Neuronal stem cell (in vitro differentiated cells): Measurements from ENCODE around the gene GLRA3.

Source experiments
- DNase-seq: peaks from one replicate; pipeline ENCODE4 v3.0.0-alpha.2; 2013; ENCODE audit warnings: low spot score
- H2AFZ ChIP-seq: one replicate; pipeline ENCODE4 v1.6.1; 2013; ENCODE audit warnings: mild to moderate bottlenecking, low read length, inconsistent platforms
- H2AK5ac ChIP-seq: 2 replicates; pipeline ENCODE4 v1.6.1; 2013; ENCODE audit warnings: low read depth, mild to moderate bottlenecking, inconsistent platforms, low read length, moderate library complexity, mixed read lengths
- H2BK120ac ChIP-seq: 2 replicates; pipeline ENCODE4 v1.6.1; 2013; ENCODE audit warnings: low read depth, mild to moderate bottlenecking, inconsistent platforms, low read length, moderate library complexity, mixed read lengths
- H2BK12ac ChIP-seq: one replicate; pipeline ENCODE4 v1.6.1; 2013; ENCODE audit warnings: low read length, inconsistent platforms
- H2BK15ac ChIP-seq: 2 replicates; pipeline ENCODE4 v1.6.1; 2013; ENCODE audit warnings: mild to moderate bottlenecking, low read length, inconsistent platforms, mixed read lengths
- H2BK5ac ChIP-seq: one replicate; pipeline ENCODE4 v1.6.1; 2013; ENCODE audit warnings: inconsistent platforms, mild to moderate bottlenecking, low read length, moderate library complexity
- H3K14ac ChIP-seq: one replicate; pipeline ENCODE4 v1.6.1; 2013; ENCODE audit warnings: low read length, inconsistent platforms
- H3K18ac ChIP-seq: 2 replicates; pipeline ENCODE4 v1.6.1; 2013; ENCODE audit warnings: low read length, inconsistent platforms
- H3K23ac ChIP-seq: 2 replicates; pipeline ENCODE4 v1.6.1; 2013; ENCODE audit warnings: low read depth, mild to moderate bottlenecking, mixed read lengths, low read length, inconsistent platforms; ENCODE audit not compliant: poor library complexity
- H3K27ac ChIP-seq: replicated peaks from 3 replicates; pipeline ENCODE4 v1.5.1; 2013; ENCODE audit warnings: low read length, inconsistent platforms
- H3K27me3 ChIP-seq, 3 experiments: 2 replicates each; pipeline ENCODE4 v1.6.1; 2013; ENCODE audit warnings: low read length in 3 of 3, mild to moderate bottlenecking in 2 of 3, inconsistent platforms in 1 of 3, low read depth in 1 of 3, mixed read lengths in 1 of 3, moderate library complexity in 1 of 3; ENCODE audit not compliant: control insufficient read depth in 3 of 3, insufficient read depth in 3 of 3
- H3K36me3 ChIP-seq, 2 donors: replicated peaks in 1 of 2; 2 replicates each; pipeline ENCODE4 v1.6.1; 2013; ENCODE audit warnings: low read length in 2 of 2; ENCODE audit not compliant: control insufficient read depth in 2 of 2, insufficient read depth in 2 of 2
- H3K4ac ChIP-seq: 2 replicates; pipeline ENCODE4 v1.6.1; 2013; ENCODE audit warnings: inconsistent platforms, mild to moderate bottlenecking, low read length, moderate library complexity
- H3K4me1 ChIP-seq, 2 donors: 1 replicate in 1 of 2; 2 replicates in 1 of 2; pipeline ENCODE4 v1.6.1; 2013; ENCODE audit warnings: low read length in 2 of 2, low read depth in 1 of 2; ENCODE audit not compliant: control insufficient read depth in 2 of 2, insufficient read depth in 1 of 2
- H3K4me2 ChIP-seq: one replicate; pipeline ENCODE4 v1.6.1; 2013; ENCODE audit warnings: mild to moderate bottlenecking, low read length, inconsistent platforms; ENCODE audit not compliant: insufficient read depth, poor library complexity, severe bottlenecking
- H3K4me3 ChIP-seq, 2 donors: 2 replicates each; pipeline ENCODE4 v1.5.1; 2013; ENCODE audit warnings: low read length in 2 of 2, mild to moderate bottlenecking in 2 of 2, inconsistent platforms in 1 of 2, moderate library complexity in 1 of 2
- H3K79me1 ChIP-seq: one replicate; pipeline ENCODE4 v1.6.1; 2013; ENCODE audit warnings: low read depth, mild to moderate bottlenecking, inconsistent platforms, low read length, moderate library complexity
- H3K9ac ChIP-seq: one replicate; pipeline ENCODE4 v1.6.1; 2013; ENCODE audit warnings: mild to moderate bottlenecking, low read depth, low read length, inconsistent platforms; ENCODE audit not compliant: poor library complexity
- H3K9me3 ChIP-seq, 2 donors: replicated peaks in 1 of 2; 2 replicates each; pipeline versions ENCODE3 to v1.6.1; 2013; ENCODE audit warnings: low read length in 2 of 2, mild to moderate bottlenecking in 2 of 2, inconsistent platforms in 1 of 2, low read depth in 1 of 2, mixed read lengths in 1 of 2, moderate library complexity in 1 of 2; ENCODE audit not compliant: control insufficient read depth in 2 of 2, insufficient read depth in 1 of 2
- H4K8ac ChIP-seq: one replicate; pipeline ENCODE4 v1.6.1; 2013; ENCODE audit warnings: low read depth, mild to moderate bottlenecking, inconsistent platforms, low read length, moderate library complexity
- H4K91ac ChIP-seq: one replicate; pipeline ENCODE4 v1.6.1; 2013; ENCODE audit warnings: low read length, low read depth, mild to moderate bottlenecking, inconsistent platforms; ENCODE audit not compliant: poor library complexity
- WGBS, 2 donors: extraction: QIAGEN DNeasy Blood & Tissue Kit; methylation state at CpG; one replicate each; pipeline ENCODE4 v1.1.7; 2013; ENCODE audit warnings: missing lambda C conversion rate in 2 of 2, mixed read lengths in 1 of 2; ENCODE audit not compliant: insufficient read length in 2 of 2, insufficient replicate concordance in 1 of 2; ENCODE audit errors: extremely low coverage in 2 of 2; 5-methylcytosine and 5-hydroxymethylcytosine counted together

GLRA3 gene

GRCh38 chr4:174713821-174714220 is 115.2 kb downstream of the GLRA3 start:
- Histone ChIP-seq H2BK5ac (no peak overlapping the region), H3K27ac (no peak overlapping the region), H3K4me1 (no peaks in the 10 kb centered on the region), H3K23ac (no peak overlapping the region), H2AK5ac (no peak overlapping the region), H3K14ac (no peak overlapping the region), H2AFZ (no peak overlapping the region), H2BK15ac (no peak overlapping the region), H3K27me3 (no peaks in the 10 kb centered on the region), H4K8ac (no peak overlapping the region), H3K18ac (no peak overlapping the region), H3K9ac (no peak overlapping the region), H3K4ac (no peak overlapping the region), H3K4me2 (no peak overlapping the region), H3K4me3 (no peak overlapping the region), H2BK120ac (no peak overlapping the region), H2BK12ac (no peak overlapping the region), H3K9me3 (no peaks in the 10 kb centered on the region), H4K91ac (no peak overlapping the region), H3K79me1 (no peaks in the 10 kb centered on the region), H3K36me3 (no peaks in the 10 kb centered on the region)
- no peak for DNase-seq
- WGBS, 2 donors, result no CpG with 5 or more reads among the region's 2 CpGs

GRCh38 chr4:174713181-174713580 is 115.9 kb downstream of the GLRA3 start:
- no peak overlapping the region for H2AFZ ChIP-seq
- no peak overlapping the region for H2BK120ac ChIP-seq
- H3K36me3 ChIP-seq, result no peaks in the 10 kb centered on the region
- H3K4me3 ChIP-seq, result no peak overlapping the region
- H3K4ac ChIP-seq, result no peak overlapping the region
- H4K91ac ChIP-seq, result no peak overlapping the region
- DNase-seq, result no peak
- no peaks in the 10 kb centered on the region for H3K27me3 ChIP-seq
- no peak overlapping the region for H3K23ac ChIP-seq
- no peak overlapping the region for H2BK5ac ChIP-seq
- H3K18ac ChIP-seq, result no peak overlapping the region
- H3K79me1 ChIP-seq, result no peaks in the 10 kb centered on the region
- H3K4me2 ChIP-seq, result no peak overlapping the region
- 100% methylated on average over 2 of the region's 2 CpGs; no CpG with 5 or more reads in 1 of the 2 donors for WGBS, 2 donors
- H3K9me3 ChIP-seq, result no peaks in the 10 kb centered on the region
- no peak overlapping the region for H4K8ac ChIP-seq
- no peak overlapping the region for H3K14ac ChIP-seq
- no peak overlapping the region for H2AK5ac ChIP-seq
- H3K27ac ChIP-seq, result no peak overlapping the region
- no peak overlapping the region for H3K9ac ChIP-seq
- no peak overlapping the region for H2BK15ac ChIP-seq
- H2BK12ac ChIP-seq, result no peak overlapping the region
- no peaks in the 10 kb centered on the region for H3K4me1 ChIP-seq

- H3K27ac ChIP-seq, result no peak overlapping the region
- no peaks in the 10 kb centered on the region for H3K79me1 ChIP-seq
- no peak overlapping the region for H2BK120ac ChIP-seq
- H3K4me2 ChIP-seq, result no peak overlapping the region
- no peak overlapping the region for H2BK12ac ChIP-seq
- H3K4me1 ChIP-seq, result no peaks in the 10 kb centered on the region
- H2BK5ac ChIP-seq, result no peak overlapping the region
- no peak overlapping the region for H4K8ac ChIP-seq
- H3K4me3 ChIP-seq, result no peak overlapping the region
- no peak overlapping the region for H3K4ac ChIP-seq
- WGBS, 2 donors, result no CpG with 5 or more reads among the region's 3 CpGs
- H3K18ac ChIP-seq, result no peak overlapping the region
- H3K9me3 ChIP-seq, result no peaks in the 10 kb centered on the region
- H3K27me3 ChIP-seq, result no peaks in the 10 kb centered on the region
- no peak overlapping the region for H3K9ac ChIP-seq
- no peak overlapping the region for H2BK15ac ChIP-seq
- no peak overlapping the region for H3K23ac ChIP-seq
- H2AK5ac ChIP-seq, result no peak overlapping the region
- no peaks in the 10 kb centered on the region for H3K36me3 ChIP-seq
- H2AFZ ChIP-seq, result no peak overlapping the region
- no peak overlapping the region for H3K14ac ChIP-seq
- no peak for DNase-seq
- no peak overlapping the region for H4K91ac ChIP-seq
Observed at GRCh38 chr4:174709526-174709925, 119.5 kb downstream of the GLRA3 start.

GRCh38 chr4:174708381-174708780 is 120.7 kb downstream of the GLRA3 start:
- no peak overlapping the region for H2AK5ac ChIP-seq
- H3K9ac ChIP-seq, result no peak overlapping the region
- H3K14ac ChIP-seq, result no peak overlapping the region
- no peak overlapping the region for H3K4ac ChIP-seq
- H3K4me1 ChIP-seq, result no peaks in the 10 kb centered on the region
- H3K9me3 ChIP-seq, result no peaks in the 10 kb centered on the region
- DNase-seq, result no peak
- H3K4me2 ChIP-seq, result no peak overlapping the region
- WGBS, 2 donors, result no CpG with 5 or more reads among the region's 3 CpGs
- H3K23ac ChIP-seq, result no peak overlapping the region
- no peak overlapping the region for H2BK5ac ChIP-seq
- no peak overlapping the region for H2BK12ac ChIP-seq
- H3K27me3 ChIP-seq, result no peaks in the 10 kb centered on the region
- no peaks in the 10 kb centered on the region for H3K79me1 ChIP-seq
- no peak overlapping the region for H2BK15ac ChIP-seq
- H4K91ac ChIP-seq, result no peak overlapping the region
- H4K8ac ChIP-seq, result no peak overlapping the region
- no peak overlapping the region for H3K27ac ChIP-seq
- H3K36me3 ChIP-seq, result no peaks in the 10 kb centered on the region
- H2AFZ ChIP-seq, result no peak overlapping the region
- no peak overlapping the region for H2BK120ac ChIP-seq
- H3K4me3 ChIP-seq, result no peak overlapping the region
- H3K18ac ChIP-seq, result no peak overlapping the region
